GM21515 (cell line): ENCODE results near the gene EIF3L.
"Not testable (repeated sequence)": the region's sequence is repeated elsewhere in the genome, so short reads cannot be mapped to it uniquely, and the experiment has no call there.

Source experiments
- ATAC-seq: cut with Tn5 transposase; IDR thresholded peaks from one replicate; pipeline ENCODE4 v1.9.1; 2021; ENCODE audit not compliant: unreplicated experiment

The EIF3L gene

GRCh38 chr22:37849089-37849751 lies at the start of gene EIF3L:
Gene EIF3L, plus strand, starts transcription at chr22:37849419. Its CDS starts 31 bp downstream, at chr22:37849450.
- ATAC-seq = peak; percentile 57

- ATAC-seq = not testable (repeated sequence)
These were observed 49.2 kb upstream of the EIF3L start for GRCh38 chr22:37799979-37800378.

GRCh38 chr22:37801946-37802309 lies 47.3 kb upstream of the EIF3L start:
- no peak for ATAC-seq

- no peak for ATAC-seq
These were observed 46.7 kb upstream of the EIF3L start for GRCh38 chr22:37802310-37803194.

GRCh38 chr22:37803195-37803638 lies 46.0 kb upstream of the EIF3L start:
- ATAC-seq = no peak

GRCh38 chr22:37803639-37804351 lies 45.4 kb upstream of the EIF3L start:
- no peak for ATAC-seq

- ATAC-seq = no peak
These were observed 44.8 kb upstream of the EIF3L start for GRCh38 chr22:37804352-37804880.

- no peak for ATAC-seq
These were observed 44.1 kb upstream of the EIF3L start for GRCh38 chr22:37804881-37805809.

GRCh38 chr22:37805810-37806277 lies 43.4 kb upstream of the EIF3L start:
- ATAC-seq = no peak

GRCh38 chr22:37806409-37807333 lies 42.5 kb upstream of the EIF3L start:
- no peak for ATAC-seq

GRCh38 chr22:37807410-37808293 lies 41.6 kb upstream of the EIF3L start, which contains the start of gene GCAT:
Gene GCAT, plus strand, starts transcription at chr22:37807934. Its CDS starts 34 bp downstream, at chr22:37807968.
- peak; percentile 82 for ATAC-seq

GRCh38 chr22:37808294-37808657 lies 40.9 kb upstream of the EIF3L start:
- no peak for ATAC-seq

- ATAC-seq = no peak
These were observed 39.4 kb upstream of the EIF3L start for GRCh38 chr22:37809672-37810333.

GRCh38 chr22:37811867-37812266 lies 37.4 kb upstream of the EIF3L start:
- ATAC-seq = no peak

- no peak for ATAC-seq
These were observed 36.1 kb upstream of the EIF3L start for GRCh38 chr22:37812869-37813678.

- no peak for ATAC-seq
These were observed 33.6 kb upstream of the EIF3L start for GRCh38 chr22:37815593-37815992.
